PC-9 (cell line): ENCODE results near the gene TANC1. TPM values are rescaled to one million over a fixed set of nuclear protein-coding genes. Genes with fewer than 3 reads are reported as not detected.

ENCODE experiments used
- BruUV-seq: library from RNA; stranded (reverse); fragments of 400-500 nt; replicated peaks from 2 replicates; lab custom pipeline; 2021; lab: Mats Ljungman, UMichigan
- CTCF ChIA-PET: fragments of 300-600 bp; sonication (Branson Sonifier 250); formaldehyde crosslinking; loops from one replicate; lab custom pipeline; 2022; ENCODE audit warnings: antibody characterized with exemption; lab: Charles Lee
- POLR2A ChIA-PET: fragments of 300-600 bp; sonication (Branson Sonifier 250); formaldehyde crosslinking; loops from one replicate; lab custom pipeline; 2022; ENCODE audit warnings: antibody characterized with exemption; ENCODE audit not compliant: unreplicated experiment; lab: Charles Lee
- DNase-seq, 2 experiments: peaks; one replicate each; pipeline versions ENCODE4 v3.0.0 to v3.0.0-alpha.2; 2015 to 2022; ENCODE audit warnings: mixed read lengths in 1 of 2
- H2AFZ ChIP-seq: fragments of 200-600 bp; sonication (generic); 2 replicates; pipeline ENCODE4 v1.8.1; 2017; ENCODE audit warnings: antibody characterized with exemption
- H3F3A ChIP-seq: fragments of 200-600 bp; sonication (generic); 2 replicates; pipeline ENCODE4 v1.8.1; 2017; ENCODE audit warnings: antibody characterized with exemption, mild to moderate bottlenecking, low read depth; ENCODE audit not compliant: insufficient read depth
- H3K27ac ChIP-seq: fragments of 200-600 bp; sonication (generic); 2 replicates; pipeline ENCODE4 v1.6.1; 2016; ENCODE audit warnings: mixed run types
- H3K27me3 ChIP-seq: fragments of 200-600 bp; sonication (generic); 2 replicates; pipeline ENCODE4 v1.6.1; 2016; ENCODE audit warnings: low read depth, mixed run types; ENCODE audit not compliant: insufficient read depth
- H3K36me3 ChIP-seq: fragments of 200-600 bp; sonication (generic); 2 replicates; pipeline ENCODE4 v1.6.1; 2016; ENCODE audit warnings: low read depth, mixed run types
- H3K4me1 ChIP-seq: fragments of 200-600 bp; sonication (generic); replicated peaks from 2 replicates; pipeline ENCODE4 v1.6.1; 2016; ENCODE audit warnings: mixed run types; ENCODE audit not compliant: insufficient read depth
- H3K4me2 ChIP-seq: fragments of 200-600 bp; sonication (generic); 2 replicates; pipeline ENCODE4 v1.6.1; 2017; ENCODE audit warnings: mixed run types
- H3K4me3 ChIP-seq: fragments of 200-600 bp; sonication (generic); 2 replicates; pipeline ENCODE4 v1.6.1; 2016; ENCODE audit warnings: mixed run types
- H3K79me2 ChIP-seq: fragments of 200-600 bp; sonication (generic); 2 replicates; pipeline ENCODE4 v1.6.1; 2017; ENCODE audit warnings: low read depth, mixed run types
- H3K9me2 ChIP-seq: fragments of 200-600 bp; sonication (generic); 2 replicates; pipeline ENCODE4 v1.8.1; 2017; ENCODE audit warnings: mild to moderate bottlenecking; ENCODE audit not compliant: insufficient read depth
- H3K9me3 ChIP-seq: fragments of 200-600 bp; sonication (generic); 2 replicates; pipeline ENCODE4 v1.8.1; 2016; ENCODE audit warnings: low read depth; ENCODE audit not compliant: insufficient read depth
- H4K20me1 ChIP-seq: fragments of 200-600 bp; sonication (generic); 2 replicates; pipeline ENCODE4 v1.8.1; 2017; ENCODE audit not compliant: insufficient read depth
- CTCF ChIP-seq: fragments of 200-600 bp; sonication (generic); conservative IDR thresholded peaks from 2 replicates; pipeline ENCODE4 v1.6.1; 2017; ENCODE audit warnings: mixed run types, antibody characterized with exemption, mild to moderate bottlenecking, moderate library complexity
- EZH2 ChIP-seq: fragments of 200-600 bp; sonication (generic); IDR thresholded peaks from 2 replicates; pipeline ENCODE4 v1.8.0; 2017; ENCODE audit warnings: antibody characterized with exemption, low read depth
- intact Hi-C: fragments of 100-400 bp; cut with micrococcal nuclease; formaldehyde crosslinking; loops from one replicate; pipeline ENCODE4 v1.10.0; 2022; ENCODE audit not compliant: unreplicated experiment
- total RNA-seq: library from RNA; stranded (reverse); gene quantifications from 2 replicates; pipeline ENCODE4 v1.2.3, GENCODE V29; 2021

Gene TANC1
- total RNA-seq, 1 experiment from 2014 or later, result 26.0 TPM

GRCh38 chr2:159128191-159128590 is 159.8 kb downstream of the TANC1 start:
- BruUV-seq, result no TSS peak
- POLR2A ChIA-PET, result no interaction called here

GRCh38 chr2:159129269-159129668 is 160.8 kb downstream of the TANC1 start:
- BruUV-seq, result no TSS peak
- no peak overlapping the region for H3K4me2 ChIP-seq
- H3K79me2 ChIP-seq, result peaks cover 8% of the 10 kb centered on the region
- POLR2A ChIA-PET, result no interaction called here
- H3K9me3 ChIP-seq, result no peaks in the 10 kb centered on the region
- no peaks in the 10 kb centered on the region for H3K36me3 ChIP-seq
- no peak for DNase-seq
- peaks cover 26% of the 10 kb centered on the region for H3K4me1 ChIP-seq
- H3K4me3 ChIP-seq, result no peak overlapping the region
- no peaks in the 10 kb centered on the region for H4K20me1 ChIP-seq
- no peak overlapping the region for H2AFZ ChIP-seq
- no peak overlapping the region for H3K27ac ChIP-seq
- H3F3A ChIP-seq, result peaks cover 10% of the 10 kb centered on the region; the same call in 1 of the 2 replicates
- CTCF ChIA-PET, result interaction anchor here (1.3 kb wide), 1 partner anchor 11 kb away, joined by 3 read pairs; no protein-coding TSS in a partner anchor
- H3K27me3 ChIP-seq, result no peaks in the 10 kb centered on the region
- H3K9me2 ChIP-seq, result no peaks in the 10 kb centered on the region
- intact Hi-C loops, result no loop called here
- no peak for TF ChIP-seq CTCF
- no peak for TF ChIP-seq EZH2

More at GRCh38 chr2:159128191-159128590, 159.8 kb downstream of the TANC1 start:
- CTCF ChIA-PET, result no interaction called here
- intact Hi-C loops, result no loop called here
- H3K4me1 ChIP-seq, result peaks cover 37% of the 10 kb centered on the region
- TF ChIP-seq CTCF (no peak), EZH2 (no peak)
- no peak for DNase-seq
- no peaks in the 10 kb centered on the region for H3K9me3 ChIP-seq
- no peaks in the 10 kb centered on the region for H3K9me2 ChIP-seq
- H2AFZ ChIP-seq, result no peak overlapping the region
- no peak overlapping the region for H3K27ac ChIP-seq
- H4K20me1 ChIP-seq, result no peaks in the 10 kb centered on the region
- H3K36me3 ChIP-seq, result no peaks in the 10 kb centered on the region
- H3F3A ChIP-seq, result peaks cover 21% of the 10 kb centered on the region; the same call in 1 of the 2 replicates
- peaks cover 8% of the 10 kb centered on the region for H3K79me2 ChIP-seq
- H3K27me3 ChIP-seq, result no peaks in the 10 kb centered on the region
- H3K4me3 ChIP-seq, result no peak overlapping the region
- no peak overlapping the region for H3K4me2 ChIP-seq

DNA sequence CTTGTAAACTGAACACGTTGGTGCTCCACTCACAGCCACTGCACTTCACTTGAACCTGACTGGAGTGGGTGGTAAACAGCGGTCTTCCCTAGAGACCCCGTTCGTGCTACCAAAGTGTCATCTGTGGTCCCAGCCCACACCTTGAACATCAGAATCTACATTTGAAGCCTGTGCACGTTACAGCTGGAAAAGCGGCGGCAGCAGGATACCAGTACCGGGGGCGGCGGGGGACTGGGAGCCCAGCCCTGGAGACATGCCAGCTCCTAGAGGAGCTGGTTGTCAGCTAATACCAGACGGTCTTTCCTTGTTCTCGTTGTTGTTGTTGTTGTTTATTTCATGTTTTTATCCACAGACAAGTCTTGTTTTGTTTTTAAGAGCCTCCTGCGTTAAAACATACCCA is 161.4 kb downstream of the TANC1 start:
- H2AFZ ChIP-seq, result no peak overlapping the region
- no peak overlapping the region for H3K4me2 ChIP-seq
- H3K9me2 ChIP-seq, result no peaks in the 10 kb centered on the region
- DNase-seq, result no peak
- peaks cover 21% of the 10 kb centered on the region for H3K4me1 ChIP-seq
- CTCF ChIA-PET, result interaction anchor here (1.3 kb wide), 1 partner anchor 11 kb away, joined by 3 read pairs; no protein-coding TSS in a partner anchor
- BruUV-seq, result no TSS peak
- no peaks in the 10 kb centered on the region for H3K27me3 ChIP-seq
- no peak overlapping the region for H3K27ac ChIP-seq
- no peaks in the 10 kb centered on the region for H3K9me3 ChIP-seq
- POLR2A ChIA-PET, result no interaction called here
- peaks cover 8% of the 10 kb centered on the region for H3K79me2 ChIP-seq
- intact Hi-C loops, result no loop called here
- no peak overlapping the region for H3K4me3 ChIP-seq
- no peak for TF ChIP-seq EZH2
- no peak for TF ChIP-seq CTCF
- peaks cover 5% of the 10 kb centered on the region; the same call in 1 of the 2 replicates for H3F3A ChIP-seq
- no peaks in the 10 kb centered on the region for H3K36me3 ChIP-seq
- no peaks in the 10 kb centered on the region for H4K20me1 ChIP-seq
